NT2/D1 (cell line): ENCODE results near the gene PRPF6.

Experiments
- SUZ12 ChIP-seq: IDR thresholded peaks from 2 replicates; pipeline ENCODE4 v1.6.1; 2011; ENCODE audit not compliant: insufficient read length, insufficient read depth; ENCODE audit errors: extremely low read depth
- YY1 ChIP-seq: IDR thresholded peaks from 2 replicates; pipeline ENCODE4 v1.6.1; 2011; ENCODE audit not compliant: insufficient read length, insufficient read depth
- ZNF274 ChIP-seq: IDR thresholded peaks from 2 replicates; pipeline ENCODE4 v1.6.1; 2011; ENCODE audit warnings: mild to moderate bottlenecking, low read depth, low read length

GRCh38 chr20:64078934-64079272 is 98.0 kb downstream of the PRPF6 start:
- TF ChIP-seq YY1 (no peak), ZNF274 (no peak), SUZ12 (no peak)
